Gastroesophageal sphincter (tissue), 4 donors: ENCODE measurements around the gene AUTS2. TPM values are rescaled to one million over a fixed set of nuclear protein-coding genes. Genes with fewer than 3 reads are reported as not detected.

ENCODE experiments used
- ATAC-seq: fragments of 150-250 bp; one replicate; pipeline ENCODE4 v1.9.1; 2016; ENCODE audit warnings: mild to moderate bottlenecking, moderate library complexity
- H3K27ac ChIP-seq, 4 donors: fragments of 200-600 bp; sonication (generic) in 3 of 4; 1 replicate in 3 of 4; 2 replicates in 1 of 4; pipeline ENCODE4 v1.5.1; 2016 to 2019
- H3K27me3 ChIP-seq: fragments of 200-600 bp; sonication (generic); one replicate; pipeline ENCODE4 v1.5.1; 2019
- H3K36me3 ChIP-seq, 2 donors: fragments of 200-600 bp; sonication (generic); one replicate each; pipeline ENCODE4 v1.5.1; 2019; ENCODE audit warnings: control low read depth in 1 of 2
- H3K4me1 ChIP-seq, 3 donors: fragments of 200-600 bp; sonication (generic); 1 replicate in 2 of 3; 2 replicates in 1 of 3; pipeline ENCODE4 v1.5.1; 2016 to 2019; ENCODE audit warnings: control low read depth in 2 of 3
- H3K4me3 ChIP-seq, 2 donors: fragments of 200-600 bp; sonication (generic); one replicate each; pipeline ENCODE4 v1.5.1; 2019; ENCODE audit warnings: mild to moderate bottlenecking in 1 of 2, moderate library complexity in 1 of 2
- H3K9me3 ChIP-seq, 3 donors: fragments of 200-600 bp; sonication (generic); one replicate each; pipeline ENCODE4 v1.5.1; 2017 to 2019; ENCODE audit warnings: control low read depth in 2 of 3
- CTCF ChIP-seq, 4 experiments: fragments of 200-600 bp in 2 of 4; fragments of 450-650 bp in 2 of 4; sonication (generic) in 1 of 4; IDR thresholded peaks; one replicate each; pipeline ENCODE4 v1.5.1; 2017 to 2019; ENCODE audit warnings: antibody characterized with exemption in 4 of 4, mild to moderate bottlenecking in 2 of 4, moderate library complexity in 2 of 4
- EP300 ChIP-seq: sonication (generic); formaldehyde crosslinking; IDR thresholded peaks from one replicate; pipeline ENCODE4 v1.6.1; 2017; ENCODE audit warnings: antibody characterized with exemption, mild to moderate bottlenecking
- POLR2A ChIP-seq, 2 donors: fragments of 450-650 bp; IDR thresholded peaks; one replicate each; pipeline ENCODE4 v1.6.1; 2017; ENCODE audit warnings: antibody characterized with exemption in 2 of 2, mild to moderate bottlenecking in 2 of 2, moderate library complexity in 1 of 2
- POLR2AphosphoS5 ChIP-seq: sonication (generic); formaldehyde crosslinking; IDR thresholded peaks from one replicate; pipeline ENCODE4 v1.6.1; 2017; ENCODE audit warnings: antibody characterized with exemption
- WGBS, 2 donors: methylation state at CpG; one replicate each; pipeline ENCODE4 v1.1.5; 2018; ENCODE audit warnings: low coverage in 1 of 2; 5-methylcytosine and 5-hydroxymethylcytosine counted together
- total RNA-seq, 4 donors: library from RNA; depleted of rRNA; stranded (reverse); fragments of >200 nt; gene quantifications; one replicate each; pipeline ENCODE4 v1.1.0, GENCODE V29; 2016

The AUTS2 gene
- total RNA-seq, 4 donors from 2014 or later, result 12.2 to 48.7 (median 44.1) TPM

DNA sequence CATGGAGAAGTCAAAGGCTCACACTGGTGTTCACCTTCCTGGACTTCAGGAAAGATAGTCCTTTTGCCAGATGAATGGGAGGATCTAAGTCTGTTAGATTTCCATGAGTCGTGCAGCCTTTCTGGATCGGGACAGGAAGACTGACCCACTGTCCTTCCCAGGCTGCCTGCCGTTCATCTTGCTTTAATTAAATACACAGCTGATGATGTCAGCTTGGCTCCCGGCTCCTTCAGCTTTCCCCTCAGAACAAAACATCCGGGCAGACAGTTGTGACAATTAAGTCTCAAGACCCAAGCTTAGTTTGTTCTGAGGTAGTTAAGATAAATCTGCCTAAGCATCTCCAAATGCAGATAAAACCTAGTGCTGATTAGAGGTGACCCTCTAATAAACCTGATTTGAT lies 58.6 kb downstream of the AUTS2 start:
- WGBS, 2 donors, result 4% methylated on average over 4 of the region's 5 CpGs; no CpG with 5 or more reads in 1 of the 2 donors
- peaks cover 13 to 79% (median 14%) of the 10 kb centered on the region in 3 donors for H3K4me1 ChIP-seq
- ATAC-seq, result peak; percentile 64

GRCh38 chr7:69657331-69657730 lies 59.1 kb downstream of the AUTS2 start:
- H3K4me3 ChIP-seq, result no peak overlapping the region
- no peaks in the 10 kb centered on the region for H3K9me3 ChIP-seq
- ATAC-seq, result no peak
- peaks cover 13 to 78% (median 14%) of the 10 kb centered on the region in 3 donors for H3K4me1 ChIP-seq
- H3K27ac ChIP-seq, result peak overlapping the region in 3 of 4 donors; percentile 47 to 57 (median 56)
- no peaks in the 10 kb centered on the region for H3K36me3 ChIP-seq
- TF ChIP-seq EP300, result no peak
- no peak for TF ChIP-seq POLR2AphosphoS5
- no peak for TF ChIP-seq CTCF (IDR thresholded peaks at IDR 0.05)
- TF ChIP-seq POLR2A (IDR thresholded peaks at IDR 0.05), result no peak
- no peaks in the 10 kb centered on the region for H3K27me3 ChIP-seq
- 58 to 73% methylated on average over 2 to 4 of the region's 4 CpGs for WGBS, 2 donors

More for the DNA sequence above, 58.6 kb downstream of the AUTS2 start:
- Histone ChIP-seq H3K9me3 (no peaks in the 10 kb centered on the region), H3K27me3 (no peaks in the 10 kb centered on the region), H3K4me3 (no peak overlapping the region), H3K27ac (peak overlapping the region; percentile 20 to 57 (median 52)), H3K36me3 (no peaks in the 10 kb centered on the region)
- TF ChIP-seq CTCF (IDR thresholded peaks at IDR 0.05), result no peak
- no peak for TF ChIP-seq POLR2A (IDR thresholded peaks at IDR 0.05)
- no peak for TF ChIP-seq POLR2AphosphoS5
- TF ChIP-seq EP300, result no peak

DNA sequence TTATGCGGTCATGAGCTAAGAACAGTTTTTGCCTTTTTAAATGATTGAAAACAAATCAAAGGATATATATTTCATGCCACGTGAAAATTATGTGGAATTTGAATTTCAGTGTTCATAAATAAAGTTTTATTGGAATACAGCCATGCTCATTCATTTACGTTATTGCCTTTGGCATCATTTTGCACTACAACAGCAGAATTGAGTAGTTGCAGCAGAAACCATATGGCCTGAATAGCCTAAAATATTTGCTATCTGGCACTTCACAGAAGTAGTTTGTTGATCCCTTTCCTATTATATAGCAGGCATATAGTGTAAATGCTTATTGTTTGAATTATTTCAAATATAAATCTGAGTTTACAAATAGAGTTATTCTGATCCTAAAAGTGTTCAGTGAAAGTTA lies 59.7 kb downstream of the AUTS2 start:
- no peaks in the 10 kb centered on the region for H3K9me3 ChIP-seq
- no peak for ATAC-seq
- H3K4me3 ChIP-seq, result no peak overlapping the region
- peaks cover 14 to 72% (median 14%) of the 10 kb centered on the region in 3 donors for H3K4me1 ChIP-seq
- 82 to 83% methylated on average over 3 of the region's 3 CpGs for WGBS, 2 donors
- no peaks in the 10 kb centered on the region for H3K36me3 ChIP-seq
- TF ChIP-seq POLR2A (IDR thresholded peaks at IDR 0.05), result no peak
- no peak for TF ChIP-seq POLR2AphosphoS5
- no peak for TF ChIP-seq EP300
- no peaks in the 10 kb centered on the region for H3K27me3 ChIP-seq
- H3K27ac ChIP-seq, result no peak overlapping the region

GRCh38 chr7:69659983-69660382 lies 61.7 kb downstream of the AUTS2 start:
- no peaks in the 10 kb centered on the region for H3K9me3 ChIP-seq
- 47 to 67% methylated on average over 1 to 2 of the region's 2 CpGs for WGBS, 2 donors
- H3K4me3 ChIP-seq, result no peak overlapping the region
- no peak overlapping the region for H3K27ac ChIP-seq
- H3K27me3 ChIP-seq, result no peaks in the 10 kb centered on the region
- no peak for ATAC-seq
- TF ChIP-seq EP300 (no peak), POLR2AphosphoS5 (no peak), CTCF (IDR thresholded peaks at IDR 0.05) (no peak), POLR2A (IDR thresholded peaks at IDR 0.05) (no peak)
- H3K4me1 ChIP-seq, result peaks cover 8 to 53% (median 10%) of the 10 kb centered on the region in 3 donors
- no peaks in the 10 kb centered on the region for H3K36me3 ChIP-seq

- Histone ChIP-seq H3K4me3 (no peak overlapping the region), H3K9me3 (no peaks in the 10 kb centered on the region), H3K36me3 (no peaks in the 10 kb centered on the region), H3K27me3 (no peaks in the 10 kb centered on the region), H3K4me1 (peaks cover 6 to 39% (median 8%) of the 10 kb centered on the region in 3 donors), H3K27ac (no peak overlapping the region)
- TF ChIP-seq CTCF (IDR thresholded peaks at IDR 0.05) (no peak), EP300 (no peak), POLR2A (IDR thresholded peaks at IDR 0.05) (no peak), POLR2AphosphoS5 (no peak)
- ATAC-seq, result no peak
- WGBS, 2 donors, result 91 to 94% methylated on average over 3 of the region's 3 CpGs
These were observed 63.1 kb downstream of the AUTS2 start for GRCh38 chr7:69661342-69661741.
